Hematopoietic multipotent progenitor cell (in vitro differentiated cells): Measurements from ENCODE around the gene GGCT. TPM values are rescaled to one million over a fixed set of nuclear protein-coding genes. Genes with fewer than 3 reads are reported as not detected.

Experiments
- DNase-seq, 3 donors: peaks; one replicate each; pipeline ENCODE4 v3.0.0-alpha.2; 2011 to 2015; ENCODE audit warnings: low read depth in 2 of 3, low spot score in 2 of 3
- total RNA-seq: library from RNA; depleted of rRNA; stranded (reverse); fragments of >200 nt; gene quantifications from one replicate; pipeline ENCODE4 v1.2.3, GENCODE V29; 2012

GGCT gene
- total RNA-seq, 1 donor: 17.8 TPM

- peak in 2 of 3 donors; percentile 50 to 71 for DNase-seq
Measured at GRCh38 chr7:30479202-30480120, 25.2 kb downstream of the GGCT start.

- DNase-seq: peak; percentile 41 to 71 (median 69)
Measured at GRCh38 chr7:30478349-30479201, 26.1 kb downstream of the GGCT start, which contains the start of gene NOD1. Gene NOD1, minus strand, starts transcription at chr7:30478784. Its CDS starts 21,863 bp downstream, at chr7:30456921.

DNA sequence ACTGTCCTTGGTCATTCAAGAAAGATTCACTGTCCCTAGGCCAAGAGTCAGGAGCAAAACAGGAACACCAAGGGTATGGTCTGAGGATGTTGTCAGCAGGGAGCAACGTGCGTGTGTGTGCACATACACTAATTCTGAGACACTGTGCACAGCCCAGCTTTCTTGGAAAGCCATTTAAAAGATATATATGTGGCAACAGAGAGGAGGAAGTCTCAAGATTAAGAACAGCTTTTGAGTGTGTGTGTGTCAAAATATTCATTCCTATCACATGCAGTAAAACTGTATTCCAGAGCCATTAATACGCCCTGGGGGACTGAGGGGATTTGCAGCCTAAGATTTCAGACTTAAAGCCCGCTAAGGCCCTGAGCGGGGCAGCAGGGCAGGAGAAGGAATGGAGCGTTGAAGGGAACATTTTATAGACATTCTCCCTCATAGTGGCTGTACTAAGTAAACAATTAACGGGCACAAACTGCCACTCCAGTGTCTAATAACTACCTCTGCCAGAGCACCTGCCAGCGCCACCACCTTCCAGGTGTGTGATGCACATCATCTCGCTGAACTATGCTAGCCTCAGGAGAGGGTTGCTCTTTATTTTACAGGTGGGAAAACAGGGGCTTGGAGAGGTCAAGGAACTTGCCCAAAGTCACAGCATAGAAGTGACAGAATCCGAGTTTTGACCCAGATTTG, 28.0 kb downstream of the GGCT start:
- no peak for DNase-seq

DNA sequence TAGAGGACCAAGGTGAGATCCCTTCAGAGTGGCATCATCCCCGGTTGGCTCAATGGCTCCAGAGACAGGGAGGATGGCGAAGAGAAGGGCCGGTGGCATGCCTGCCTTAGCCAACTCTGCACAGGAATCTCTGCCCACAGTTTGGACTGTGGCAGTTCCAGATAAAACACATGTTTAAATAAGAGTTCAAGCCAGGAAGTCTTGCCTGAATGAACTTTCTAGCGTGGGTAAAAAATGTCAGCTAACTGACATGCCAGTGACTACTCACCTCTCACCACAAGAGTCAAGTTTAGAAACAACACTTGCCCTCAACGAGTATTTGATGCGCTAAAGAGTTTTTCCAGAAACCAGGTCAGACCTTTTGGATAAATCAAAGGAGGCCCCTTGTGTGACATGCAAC, 29.0 kb downstream of the GGCT start:
- no peak for DNase-seq

DNA sequence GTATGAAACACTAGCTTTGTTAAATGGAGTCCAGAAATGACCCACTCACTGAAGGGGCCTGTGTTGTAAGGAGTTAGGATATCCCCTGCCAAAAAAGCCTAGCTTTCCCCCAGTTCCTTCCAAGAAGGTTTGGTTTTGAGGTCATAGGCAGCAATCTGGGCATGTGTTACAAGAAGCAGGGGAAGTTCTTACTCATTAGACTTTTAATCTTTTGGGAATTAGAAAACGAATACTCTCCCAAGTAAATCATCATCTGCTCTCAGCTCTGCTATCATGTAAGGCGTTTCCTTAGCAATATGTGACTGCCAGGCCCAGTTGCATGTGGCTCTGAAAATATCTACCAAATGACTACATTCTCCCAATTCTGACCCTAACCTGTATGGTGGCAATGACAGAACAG, 29.7 kb downstream of the GGCT start:
- DNase-seq: no peak

- DNase-seq: no peak
Measured at GRCh38 chr7:30474485-30474884, 30.1 kb downstream of the GGCT start.

- no peak for DNase-seq
Measured at GRCh38 chr7:30473903-30474302, 30.7 kb downstream of the GGCT start.

GRCh38 chr7:30472784-30473775, 31.5 kb downstream of the GGCT start:
- DNase-seq: no peak

DNA sequence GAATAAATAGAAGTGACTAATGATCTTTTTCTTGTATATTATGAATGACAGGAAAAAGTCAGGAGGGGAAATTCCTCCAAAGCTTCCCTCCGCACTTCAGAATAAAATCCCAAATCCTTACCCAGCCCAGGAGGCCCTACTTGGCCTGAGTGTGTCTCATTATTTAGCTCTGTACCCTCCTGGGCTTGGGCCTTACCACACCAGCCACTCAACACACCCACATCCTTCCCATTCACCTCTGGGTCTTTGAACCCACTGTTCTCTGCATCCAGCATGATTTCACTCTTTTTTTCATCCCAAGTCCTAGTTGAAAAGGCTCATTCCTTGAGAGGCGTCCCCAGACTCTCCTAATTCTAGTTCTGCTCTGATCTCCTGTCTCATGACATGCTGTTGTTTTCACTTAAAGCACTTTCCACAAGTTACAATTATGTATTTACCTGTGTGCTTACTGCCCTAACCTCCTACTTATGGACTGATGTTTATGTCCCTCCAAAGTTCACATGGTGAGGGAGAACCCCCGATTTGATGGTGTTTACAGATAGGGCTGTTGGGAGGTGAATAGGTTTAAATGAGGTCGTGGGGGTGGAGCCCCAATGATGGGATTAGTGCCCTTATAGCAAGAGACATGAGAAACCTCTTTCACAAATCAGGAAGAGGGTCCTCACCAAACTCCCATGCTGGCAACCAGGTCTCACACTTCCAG, 32.4 kb downstream of the GGCT start:
- DNase-seq: no peak

- DNase-seq: no peak
Measured at GRCh38 chr7:30471205-30471604, 33.4 kb downstream of the GGCT start.

DNA sequence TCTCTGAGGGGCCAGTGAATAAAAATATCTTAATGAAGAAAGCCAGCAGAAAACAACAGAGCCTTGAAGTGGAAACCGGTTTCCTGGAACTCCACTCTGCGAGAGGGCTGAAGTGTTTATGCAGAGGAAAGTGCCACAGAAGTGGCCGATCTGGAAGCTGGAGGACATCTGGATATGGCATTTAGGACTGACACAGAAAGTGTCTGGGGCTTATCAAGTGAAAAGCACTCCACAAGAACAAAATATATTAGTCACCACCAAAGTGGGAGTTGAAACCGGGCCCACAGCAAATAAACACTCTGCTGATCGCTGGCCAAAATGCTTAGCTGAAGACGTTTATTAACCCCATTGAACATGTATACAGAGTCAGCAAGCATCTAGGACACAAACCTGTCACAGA, 33.9 kb downstream of the GGCT start:
- DNase-seq: no peak

DNA sequence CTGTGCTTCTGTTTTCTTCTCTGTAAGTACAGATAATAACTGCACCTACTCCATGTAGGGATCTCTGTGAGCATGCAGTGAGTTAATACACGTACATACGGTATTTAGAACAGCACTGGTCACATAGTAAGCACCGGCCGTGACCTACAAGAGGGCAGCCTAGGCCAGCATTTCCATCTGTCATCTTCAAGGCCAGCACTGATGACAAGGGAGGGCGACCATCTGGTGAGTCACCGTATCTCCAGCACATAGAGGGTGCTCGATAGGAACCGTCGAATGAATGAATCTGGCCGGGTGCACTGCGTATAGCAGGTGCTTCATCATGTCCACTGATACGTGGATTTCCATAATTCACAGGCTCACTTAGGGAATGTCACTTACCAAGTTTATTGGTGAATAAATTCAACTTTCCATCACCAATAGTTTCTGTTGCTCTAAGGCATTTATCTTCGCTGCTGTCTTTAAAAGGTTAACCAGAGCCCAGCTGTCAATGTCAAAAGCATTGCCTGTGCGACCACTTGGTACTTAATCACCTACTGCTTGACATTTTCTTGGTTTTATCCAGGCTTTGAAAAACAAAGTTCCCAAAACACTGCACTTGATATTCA, 34.4 kb downstream of the GGCT start:
- DNase-seq: no peak

GRCh38 chr7:30469303-30469702, 35.3 kb downstream of the GGCT start:
- DNase-seq: peak in 1 of 3 donors; percentile 18

- no peak for DNase-seq
Measured at GRCh38 chr7:30468791-30469190, 35.8 kb downstream of the GGCT start.

DNA sequence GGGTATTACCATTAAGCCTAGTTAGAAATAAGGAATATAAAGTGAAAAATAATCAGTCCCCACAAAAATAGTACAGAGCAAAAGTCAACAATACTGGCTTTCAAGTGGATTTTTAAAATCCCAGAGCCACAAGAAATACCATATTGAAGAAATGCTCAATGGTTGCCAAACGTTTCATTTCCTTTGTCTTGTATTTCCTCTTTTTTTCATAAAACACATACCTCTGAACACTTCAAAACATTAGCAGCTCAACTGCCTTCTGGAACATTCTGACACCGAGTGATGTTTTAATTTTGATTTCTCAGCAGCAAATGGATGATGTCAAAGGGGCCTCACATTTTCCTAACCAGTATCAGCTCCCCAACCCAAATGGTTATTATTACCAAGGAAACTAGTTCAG, 36.6 kb downstream of the GGCT start:
- peak in 1 of 3 donors; percentile 41 for DNase-seq

DNA sequence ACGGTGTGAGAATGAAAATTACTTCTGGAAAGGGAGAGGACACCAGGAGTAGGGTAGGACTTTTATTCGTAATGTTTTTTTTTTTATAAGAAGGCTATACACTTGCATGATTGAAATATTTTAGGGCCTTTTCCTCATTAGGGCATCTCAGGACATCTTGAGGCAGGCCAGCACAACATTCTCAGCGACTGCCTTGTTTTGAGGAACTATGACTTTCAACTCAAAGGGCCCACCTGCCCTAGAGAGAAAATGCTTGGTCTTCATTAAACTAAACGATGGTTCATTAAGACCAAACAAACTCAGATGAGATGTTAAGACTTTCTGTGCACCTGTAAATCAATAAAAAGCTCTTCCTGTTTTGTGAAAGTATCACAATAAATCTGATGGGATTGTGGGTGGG, 37.4 kb downstream of the GGCT start:
- no peak for DNase-seq

DNA sequence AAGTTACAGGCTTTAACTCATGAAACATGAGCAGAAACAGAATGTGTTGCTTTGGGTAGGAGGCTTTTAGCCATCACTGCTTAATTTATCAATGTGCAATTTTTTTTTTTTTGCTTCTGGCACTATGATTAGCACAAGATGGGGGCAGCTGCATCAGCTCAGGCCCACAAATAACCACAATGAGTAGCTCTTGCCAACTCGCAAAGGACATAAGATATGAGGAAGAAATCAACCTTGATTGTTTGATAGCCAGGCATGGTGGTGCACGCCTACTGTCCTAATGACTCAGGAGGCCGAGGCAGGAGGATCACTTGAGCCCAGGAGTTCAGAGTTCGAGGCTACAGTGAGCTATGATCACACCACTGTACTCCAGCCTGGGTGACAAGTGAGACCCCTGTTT, 38.4 kb downstream of the GGCT start:
- DNase-seq: peak in 1 of 3 donors; percentile 34

GRCh38 chr7:30465811-30466180, 38.8 kb downstream of the GGCT start:
- no peak for DNase-seq
